HG02938 (cell line): ENCODE data around the gene REP15.
"Not testable (repeated sequence)": the region's sequence is repeated elsewhere in the genome, so short reads cannot be mapped to it uniquely, and the experiment has no call there.

Source experiments
- ATAC-seq: cut with Tn5 transposase; IDR thresholded peaks from one replicate; pipeline ENCODE4 v1.9.1; 2021; ENCODE audit warnings: mild to moderate bottlenecking, moderate library complexity; ENCODE audit not compliant: unreplicated experiment

Gene REP15

GRCh38 chr12:27696864-27697564 is 767 bp downstream of the REP15 start:
- no peak for ATAC-seq

GRCh38 chr12:27703720-27704452 is 7.6 kb downstream of the REP15 start:
- ATAC-seq: peak; percentile 84

DNA sequence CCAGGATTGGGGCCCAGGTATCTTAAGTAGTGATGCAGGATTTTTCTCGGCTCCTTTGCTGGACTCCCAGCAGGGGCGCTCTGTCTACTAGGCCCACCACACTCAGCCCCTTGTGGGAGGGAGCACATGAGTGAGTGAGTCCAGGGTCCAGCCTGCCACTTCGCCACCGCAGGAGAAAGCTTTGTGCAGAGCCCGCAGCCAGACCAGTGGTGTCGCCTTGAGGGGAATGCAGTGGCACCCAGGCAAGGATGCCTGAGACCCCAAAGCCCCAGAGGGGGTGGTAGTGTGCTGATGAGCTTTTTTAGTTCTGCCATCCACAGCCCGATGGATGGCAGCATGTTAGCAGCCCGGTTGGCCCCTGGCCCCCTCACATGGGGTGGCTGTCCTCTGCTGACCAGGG is 9.0 kb downstream of the REP15 start:
- no peak for ATAC-seq

GRCh38 chr12:27707216-27707615 is 11.0 kb downstream of the REP15 start:
- ATAC-seq: no peak

GRCh38 chr12:27709212-27709931 is 13.1 kb downstream of the REP15 start:
- no peak for ATAC-seq

DNA sequence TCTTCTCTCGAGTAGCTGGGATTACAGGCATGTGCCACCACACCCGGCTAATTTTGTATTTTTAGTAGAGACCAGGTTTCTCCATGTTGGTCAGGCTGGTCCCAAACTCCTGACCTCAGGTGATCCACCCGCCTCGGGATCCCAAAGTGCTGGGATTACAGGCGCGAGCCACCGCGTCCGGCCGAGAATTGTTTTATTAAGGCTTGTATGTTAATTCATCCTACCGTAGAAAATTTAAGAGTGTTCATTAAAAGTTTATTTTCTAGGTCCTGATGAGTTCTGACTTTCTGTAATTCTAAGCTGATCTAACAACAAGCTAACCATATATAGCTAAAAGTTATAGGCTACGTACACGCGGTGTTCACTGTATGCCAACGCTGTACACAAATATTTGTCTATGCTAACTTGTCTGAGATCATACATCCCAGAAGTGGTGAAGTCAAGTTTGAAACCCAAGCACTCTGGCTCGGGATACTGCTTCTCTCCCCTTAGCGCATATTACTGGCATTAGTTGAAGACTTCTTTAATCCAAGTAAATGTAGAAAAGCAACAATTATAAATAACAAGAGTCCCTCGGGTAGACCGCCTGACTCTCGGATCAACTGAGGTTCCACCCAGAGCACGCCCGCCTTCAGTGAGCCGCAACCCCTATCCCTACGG is 13.8 kb downstream of the REP15 start:
- ATAC-seq: peak; percentile 38

DNA sequence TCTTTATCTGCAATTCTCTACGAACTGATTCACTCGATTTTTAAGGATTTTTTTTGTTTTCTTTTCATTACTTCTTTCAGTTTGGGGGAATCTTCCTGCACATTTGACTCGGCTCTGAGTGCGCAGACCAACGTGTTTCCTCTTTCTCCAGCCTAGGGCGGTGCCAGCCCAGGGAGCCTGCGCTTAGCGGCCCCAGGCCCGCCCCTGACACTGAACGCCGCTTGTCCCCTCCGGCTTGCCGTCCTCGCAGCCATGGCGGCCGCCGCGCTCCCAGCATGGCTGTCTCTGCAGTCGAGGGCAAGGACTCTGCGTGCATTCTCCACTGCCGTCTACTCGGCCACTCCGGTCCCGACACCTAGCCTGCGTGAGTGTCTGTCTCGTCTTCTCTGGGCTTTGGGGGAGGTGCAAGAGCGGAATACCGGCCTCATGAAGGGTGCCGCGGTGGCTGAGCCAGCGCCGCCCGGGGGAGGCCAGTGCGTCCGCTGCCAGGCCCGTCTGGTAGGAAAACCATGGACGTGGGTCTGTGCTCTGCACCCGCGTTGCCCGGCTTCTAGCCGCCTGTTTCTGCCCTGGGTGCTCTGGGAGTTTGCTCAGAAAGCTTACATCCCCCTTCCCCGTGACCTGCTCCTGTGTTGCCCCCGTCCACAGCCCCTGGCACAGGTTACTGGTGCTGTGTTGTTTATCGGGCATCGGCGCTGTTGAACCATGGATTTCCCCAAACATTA is 14.5 kb downstream of the REP15 start, which contains the start of gene MRPS35:
Gene MRPS35, plus strand, starts transcription at position 241 of the 725 bp plus-strand sequence. Its CDS starts 12 bp downstream, at position 253.
- ATAC-seq: peak; percentile 95

GRCh38 chr12:27711317-27711682 is 15.1 kb downstream of the REP15 start:
- no peak for ATAC-seq

DNA sequence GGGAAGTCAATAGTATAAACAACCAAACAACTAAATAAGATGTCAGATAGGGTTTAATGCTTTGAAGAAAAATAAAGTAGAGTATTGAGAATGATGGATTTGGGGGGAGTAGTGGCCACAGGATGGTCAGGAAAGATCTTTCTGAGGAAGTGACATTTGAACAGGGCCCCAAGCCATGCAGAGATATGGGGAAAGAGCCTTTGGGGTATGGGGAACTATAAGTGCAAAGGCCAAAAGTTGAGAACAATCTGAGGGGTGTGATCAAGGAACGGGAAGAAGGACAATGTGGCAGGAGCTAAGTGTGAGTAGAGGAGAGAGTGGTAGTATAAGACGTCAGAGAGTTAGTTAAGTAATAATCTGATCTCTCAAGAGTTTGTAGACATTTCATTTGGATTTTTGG is 15.7 kb downstream of the REP15 start:
- ATAC-seq: no peak

GRCh38 chr12:27723212-27723611 is 27.0 kb downstream of the REP15 start:
- ATAC-seq: no peak

DNA sequence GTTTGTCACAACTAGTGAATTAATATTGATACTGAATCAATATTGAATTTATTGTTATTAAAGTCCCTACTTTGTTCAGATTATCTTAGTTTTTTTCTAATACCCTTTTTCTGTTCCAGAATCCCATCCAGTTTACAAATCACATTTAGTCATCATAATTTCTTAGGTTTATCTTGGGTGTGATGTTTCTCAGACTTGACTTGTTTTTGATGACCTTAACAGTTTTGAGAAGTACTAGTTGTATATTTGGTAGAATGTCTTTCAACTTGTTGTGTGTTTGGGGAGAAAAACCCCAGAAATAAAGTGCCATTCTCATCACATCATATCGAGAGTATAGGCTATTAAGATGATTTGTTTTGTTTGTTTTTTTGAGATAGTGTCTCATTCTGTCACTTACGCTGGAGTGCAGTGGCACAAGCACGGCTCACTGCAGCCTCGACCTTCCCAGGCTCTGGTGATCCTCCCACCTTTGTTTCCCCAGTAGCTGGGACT is 33.9 kb downstream of the REP15 start:
- ATAC-seq: no peak

- peak; percentile 47 for ATAC-seq
These were observed 36.0 kb downstream of the REP15 start for GRCh38 chr12:27732281-27732680.

- ATAC-seq: peak; percentile 76
These were observed 36.9 kb downstream of the REP15 start for GRCh38 chr12:27733052-27733656.

GRCh38 chr12:27733791-27734190 is 37.5 kb downstream of the REP15 start:
- ATAC-seq: no peak

GRCh38 chr12:27734321-27734720 is 38.1 kb downstream of the REP15 start:
- ATAC-seq: not testable (repeated sequence)

DNA sequence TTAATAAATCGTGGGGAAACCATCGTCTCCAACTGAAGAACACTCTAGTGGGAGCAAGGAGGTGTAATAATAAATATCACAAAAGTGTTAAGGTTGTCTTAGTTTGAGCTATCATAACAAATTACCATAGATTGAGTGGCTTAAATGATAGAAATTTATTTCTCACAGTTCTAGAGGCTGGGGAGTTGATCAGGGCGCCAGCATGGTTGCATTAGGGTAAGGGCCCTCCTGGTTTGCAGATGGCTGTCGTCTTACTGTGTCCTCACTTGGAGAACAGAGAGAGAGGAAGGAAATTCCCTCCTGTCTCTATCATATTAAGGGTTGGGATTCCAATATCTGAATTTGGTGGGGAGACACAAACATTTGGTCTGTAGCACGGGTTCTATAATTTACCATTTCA is 47.4 kb downstream of the REP15 start:
- no peak for ATAC-seq

- ATAC-seq: not testable (repeated sequence)
These were observed 49.5 kb downstream of the REP15 start for GRCh38 chr12:27745734-27746133.
